Skeletal muscle tissue (tissue), 4 donors: ENCODE data around the gene DUSP10. TPM values are rescaled to one million over a fixed set of nuclear protein-coding genes. Genes with fewer than 3 reads are reported as not detected.

Source experiments
- H3K27ac ChIP-seq: one replicate; pipeline ENCODE4 v1.7.0; 2013; ENCODE audit warnings: mild to moderate bottlenecking, low read depth, low read length, inconsistent platforms
- H3K27me3 ChIP-seq, 3 donors: one replicate each; pipeline ENCODE4 v1.7.0; 2013; ENCODE audit warnings: low read length in 3 of 3; ENCODE audit not compliant: control insufficient read depth in 3 of 3, insufficient read depth in 3 of 3
- H3K36me3 ChIP-seq, 3 donors: one replicate each; pipeline ENCODE4 v1.7.0; 2013; ENCODE audit warnings: low read length in 3 of 3; ENCODE audit not compliant: control insufficient read depth in 3 of 3, insufficient read depth in 3 of 3
- H3K4me1 ChIP-seq, 3 donors: one replicate each; pipeline ENCODE4 v1.7.0; 2013; ENCODE audit warnings: low read length in 3 of 3, mild to moderate bottlenecking in 3 of 3; ENCODE audit not compliant: control insufficient read depth in 3 of 3, insufficient read depth in 3 of 3
- H3K4me3 ChIP-seq, 3 donors: one replicate each; pipeline ENCODE4 v1.7.0; 2013; ENCODE audit warnings: low read length in 3 of 3
- H3K9ac ChIP-seq, 3 donors: one replicate each; pipeline ENCODE4 v1.7.0; 2013; ENCODE audit warnings: low read length in 3 of 3, mild to moderate bottlenecking in 3 of 3, moderate library complexity in 2 of 3, low read depth in 1 of 3
- H3K9me3 ChIP-seq, 3 donors: one replicate each; pipeline ENCODE4 v1.7.0; 2013; ENCODE audit warnings: low read length in 3 of 3; ENCODE audit not compliant: control insufficient read depth in 3 of 3
- total RNA-seq: library from RNA; depleted of rRNA; stranded (reverse); fragments of >200 nt; gene quantifications from one replicate; pipeline ENCODE4 v1.2.3, GENCODE V29; 2014
- donor health status: Osteomylitis.

DUSP10 gene
- total RNA-seq, 1 donor from 2014 or later, result 28.2 TPM

GRCh38 chr1:221735999-221736398 lies 5.9 kb downstream of the DUSP10 start:
- Histone ChIP-seq H3K4me1 (peaks cover 57 to 64% (median 57%) of the 10 kb centered on the region in 3 donors), H3K9me3 (no peaks in the 10 kb centered on the region), H3K27me3 (no peaks in the 10 kb centered on the region), H3K4me3 (peak overlapping the region; percentile 54 to 61 (median 59)), H3K9ac (peak overlapping the region; percentile 58 to 71 (median 64)), H3K36me3 (peaks cover 10 to 16% (median 13%) of the 10 kb centered on the region in 3 donors), H3K27ac (peak overlapping the region; percentile 99)

GRCh38 chr1:221734187-221734586 lies 7.7 kb downstream of the DUSP10 start:
- H3K4me3 ChIP-seq, result peak overlapping the region in 2 of 3 donors; percentile 45 to 46
- H3K36me3 ChIP-seq, result peaks cover 7 to 13% (median 12%) of the 10 kb centered on the region in 3 donors
- H3K27ac ChIP-seq, result peak overlapping the region; percentile 99
- H3K4me1 ChIP-seq, result peaks cover 41 to 51% (median 47%) of the 10 kb centered on the region in 3 donors
- no peaks in the 10 kb centered on the region for H3K27me3 ChIP-seq
- H3K9me3 ChIP-seq, result no peaks in the 10 kb centered on the region
- peak overlapping the region; percentile 63 to 71 (median 64) for H3K9ac ChIP-seq

GRCh38 chr1:221732052-221732451 lies 9.8 kb downstream of the DUSP10 start:
- Histone ChIP-seq H3K4me3 (no peak overlapping the region), H3K9ac (no peak overlapping the region), H3K36me3 (peaks cover 0 to 3% (median 1%) of the 10 kb centered on the region in 3 donors), H3K27me3 (no peaks in the 10 kb centered on the region), H3K4me1 (peaks cover 35 to 39% (median 36%) of the 10 kb centered on the region in 3 donors), H3K27ac (no peak overlapping the region), H3K9me3 (no peaks in the 10 kb centered on the region)

- Histone ChIP-seq H3K27ac (peak overlapping the region; percentile 59), H3K36me3 (peaks cover 0 to 3% (median 0%) of the 10 kb centered on the region in 3 donors), H3K4me1 (peaks cover 33 to 47% (median 42%) of the 10 kb centered on the region in 3 donors)
These were observed 12.0 kb downstream of the DUSP10 start for GRCh38 chr1:221729771-221730330.

GRCh38 chr1:221728037-221728505 lies 13.8 kb downstream of the DUSP10 start:
- Histone ChIP-seq H3K9me3 (no peaks in the 10 kb centered on the region), H3K27me3 (no peaks in the 10 kb centered on the region), H3K4me1 (peaks cover 31 to 49% (median 35%) of the 10 kb centered on the region in 3 donors), H3K27ac (peak overlapping the region; percentile 59), H3K36me3 (peaks cover 0 to 3% (median 0%) of the 10 kb centered on the region in 3 donors), H3K4me3 (no peak overlapping the region), H3K9ac (no peak overlapping the region)

More at GRCh38 chr1:221729771-221730330, 12.0 kb downstream of the DUSP10 start:
- H3K27me3 ChIP-seq, result no peaks in the 10 kb centered on the region
- no peak overlapping the region for H3K4me3 ChIP-seq
- H3K9me3 ChIP-seq, result no peaks in the 10 kb centered on the region
- H3K9ac ChIP-seq, result peak overlapping the region; percentile 18 to 48 (median 23)

- Histone ChIP-seq H3K36me3 (peaks cover 0 to 3% (median 0%) of the 10 kb centered on the region in 3 donors), H3K9me3 (no peaks in the 10 kb centered on the region), H3K27ac (peak overlapping the region; percentile 59), H3K4me3 (no peak overlapping the region), H3K27me3 (no peaks in the 10 kb centered on the region), H3K4me1 (peaks cover 31 to 49% (median 36%) of the 10 kb centered on the region in 3 donors), H3K9ac (no peak overlapping the region)
These were observed 14.5 kb downstream of the DUSP10 start for GRCh38 chr1:221727146-221728036.

GRCh38 chr1:221725735-221726672 lies 15.9 kb downstream of the DUSP10 start:
- H3K4me3 ChIP-seq, result no peak overlapping the region
- no peak overlapping the region for H3K9ac ChIP-seq
- no peaks in the 10 kb centered on the region for H3K27me3 ChIP-seq
- peak overlapping the region; percentile 65 for H3K27ac ChIP-seq
- H3K9me3 ChIP-seq, result no peaks in the 10 kb centered on the region
- peaks cover 35 to 62% (median 40%) of the 10 kb centered on the region in 3 donors for H3K4me1 ChIP-seq
- H3K36me3 ChIP-seq, result peaks cover 0 to 3% (median 0%) of the 10 kb centered on the region in 3 donors

GRCh38 chr1:221724931-221725605 lies 16.8 kb downstream of the DUSP10 start:
- Histone ChIP-seq H3K9ac (peak overlapping the region in 1 of 3 donors; percentile 10), H3K4me3 (peak overlapping the region in 1 of 3 donors; percentile 11)

GRCh38 chr1:221723848-221724236 lies 18.0 kb downstream of the DUSP10 start:
- Histone ChIP-seq H3K27me3 (no peaks in the 10 kb centered on the region), H3K9me3 (no peaks in the 10 kb centered on the region), H3K4me3 (no peak overlapping the region), H3K4me1 (peaks cover 36 to 73% (median 42%) of the 10 kb centered on the region in 3 donors), H3K9ac (no peak overlapping the region), H3K27ac (peak overlapping the region; percentile 10), H3K36me3 (peaks cover 0 to 3% (median 0%) of the 10 kb centered on the region in 3 donors)

More at GRCh38 chr1:221724931-221725605, 16.8 kb downstream of the DUSP10 start:
- Histone ChIP-seq H3K4me1 (peaks cover 35 to 63% (median 35%) of the 10 kb centered on the region in 3 donors), H3K36me3 (peaks cover 0 to 3% (median 0%) of the 10 kb centered on the region in 3 donors), H3K9me3 (no peaks in the 10 kb centered on the region), H3K27ac (peak overlapping the region; percentile 65), H3K27me3 (no peaks in the 10 kb centered on the region)
